Left hindlimb (tissue), 1 donor: ENCODE results near the gene SLC26A1.
A peak's percentile ranks its signal among the peaks of the same experiment; 100 is the strongest.

Experiments used
- DNase-seq: peaks from one replicate; pipeline ENCODE4 v3.0.0-alpha.2; 2018

SLC26A1 gene

GRCh38 chr4:1013225-1014073, 20.2 kb upstream of the SLC26A1 start:
- no peak for DNase-seq

- peak; percentile 76 for DNase-seq
Observed at GRCh38 chr4:1012034-1012739, 19.0 kb upstream of the SLC26A1 start.

GRCh38 chr4:1011666-1012033, 18.4 kb upstream of the SLC26A1 start:
- no peak for DNase-seq

GRCh38 chr4:1011022-1011665, 17.9 kb upstream of the SLC26A1 start, which contains the start of gene FGFRL1:
TSS of gene FGFRL1 (plus strand) at chr4:1011626. CDS start at chr4:1012486, 860 bp downstream.
- DNase-seq = peak; percentile 94

DNA sequence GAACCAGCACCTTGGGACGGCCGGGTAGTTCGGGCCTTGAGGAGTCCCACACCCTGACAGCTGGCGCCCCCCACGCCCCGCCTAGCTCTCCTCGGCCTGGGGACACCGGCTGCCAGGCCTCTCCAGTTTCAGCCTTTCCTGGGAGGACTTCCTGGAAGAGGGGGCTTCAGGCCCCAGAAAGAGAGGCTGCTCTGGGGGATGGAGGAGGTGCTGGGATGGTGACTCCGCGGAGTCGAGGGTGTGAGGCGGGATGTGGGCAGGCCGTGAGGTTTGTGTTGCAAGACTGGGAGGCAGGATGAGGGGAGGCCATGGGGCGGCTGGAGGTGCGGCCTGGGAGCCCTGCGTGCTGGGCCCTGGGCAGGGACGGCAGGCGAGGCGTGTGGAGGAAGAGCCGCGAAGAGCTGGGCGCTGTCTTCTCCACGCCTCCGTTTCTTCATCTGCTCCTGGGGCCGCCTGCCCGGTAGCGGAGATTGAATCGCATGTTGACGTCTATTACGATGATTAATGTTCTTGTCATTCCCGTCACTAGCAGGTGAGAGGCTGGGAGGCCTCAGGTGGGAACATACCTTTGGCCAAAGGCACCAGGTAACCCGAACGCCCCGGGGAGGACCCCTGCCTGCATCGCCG, 17.3 kb upstream of the SLC26A1 start:
- no peak for DNase-seq

DNA sequence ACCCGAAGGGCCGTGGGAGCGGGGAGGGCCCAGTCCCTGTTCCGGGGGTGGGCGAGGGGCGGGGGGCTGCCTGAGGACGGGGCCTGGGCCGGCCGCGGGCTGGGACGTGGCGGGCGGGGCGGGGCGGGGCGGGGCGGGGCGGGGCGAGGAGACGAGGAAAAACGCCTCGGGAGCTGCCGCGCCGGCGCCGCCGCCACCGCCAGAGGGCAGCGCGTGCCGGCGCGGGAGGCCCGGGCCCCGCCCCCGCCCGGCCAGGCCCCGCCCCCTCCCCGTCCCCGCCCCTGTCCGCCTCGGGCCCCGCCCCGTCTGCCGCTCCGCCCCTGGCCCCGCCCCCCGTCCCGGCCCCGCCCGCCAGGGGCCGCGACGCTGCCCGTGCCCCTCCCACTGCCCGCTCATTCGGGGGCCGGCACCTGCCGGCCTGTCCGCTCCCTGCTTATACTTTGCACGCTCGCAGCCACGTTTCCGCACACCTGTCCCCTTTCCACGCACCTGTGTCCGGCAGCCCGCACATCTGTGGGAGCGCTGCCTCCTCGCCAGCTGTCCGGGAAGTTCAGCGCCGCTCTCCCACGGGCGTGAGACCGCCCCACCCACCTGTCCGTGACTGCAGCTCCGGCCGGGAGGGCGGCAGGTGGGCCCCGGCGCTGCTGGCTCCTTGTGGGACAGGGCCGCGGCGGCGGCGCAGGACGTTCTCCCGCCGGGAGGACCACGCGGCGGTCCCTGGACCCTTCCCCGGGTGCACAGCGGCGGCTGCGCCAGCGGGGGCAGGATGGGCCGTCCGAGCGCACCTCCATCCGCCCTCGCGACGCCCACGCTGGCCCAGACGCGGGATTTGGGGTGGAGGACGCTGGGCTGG, 16.6 kb upstream of the SLC26A1 start:
- DNase-seq = peak; percentile 82

GRCh38 chr4:1008840-1009541, 15.8 kb upstream of the SLC26A1 start:
- DNase-seq = no peak

DNA sequence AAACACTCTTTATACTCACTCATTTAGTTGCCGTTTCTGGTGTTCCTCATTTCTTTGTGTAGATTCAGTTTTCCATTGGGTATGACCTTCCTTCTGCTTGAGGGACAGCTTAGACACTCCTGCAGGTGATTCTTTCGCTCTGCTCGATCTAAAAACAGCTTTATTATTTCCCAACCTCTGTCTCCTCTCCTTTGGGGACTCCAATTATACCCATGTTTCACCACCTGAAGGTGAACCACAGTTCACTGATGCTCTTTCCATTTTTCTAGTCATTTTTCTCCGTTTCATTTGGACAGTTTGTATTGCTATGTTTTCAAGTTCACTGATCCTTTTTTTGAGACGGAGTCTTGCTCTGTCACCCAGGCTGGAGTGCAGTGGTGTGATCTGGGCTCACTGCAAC, 13.7 kb upstream of the SLC26A1 start:
- no peak for DNase-seq

DNA sequence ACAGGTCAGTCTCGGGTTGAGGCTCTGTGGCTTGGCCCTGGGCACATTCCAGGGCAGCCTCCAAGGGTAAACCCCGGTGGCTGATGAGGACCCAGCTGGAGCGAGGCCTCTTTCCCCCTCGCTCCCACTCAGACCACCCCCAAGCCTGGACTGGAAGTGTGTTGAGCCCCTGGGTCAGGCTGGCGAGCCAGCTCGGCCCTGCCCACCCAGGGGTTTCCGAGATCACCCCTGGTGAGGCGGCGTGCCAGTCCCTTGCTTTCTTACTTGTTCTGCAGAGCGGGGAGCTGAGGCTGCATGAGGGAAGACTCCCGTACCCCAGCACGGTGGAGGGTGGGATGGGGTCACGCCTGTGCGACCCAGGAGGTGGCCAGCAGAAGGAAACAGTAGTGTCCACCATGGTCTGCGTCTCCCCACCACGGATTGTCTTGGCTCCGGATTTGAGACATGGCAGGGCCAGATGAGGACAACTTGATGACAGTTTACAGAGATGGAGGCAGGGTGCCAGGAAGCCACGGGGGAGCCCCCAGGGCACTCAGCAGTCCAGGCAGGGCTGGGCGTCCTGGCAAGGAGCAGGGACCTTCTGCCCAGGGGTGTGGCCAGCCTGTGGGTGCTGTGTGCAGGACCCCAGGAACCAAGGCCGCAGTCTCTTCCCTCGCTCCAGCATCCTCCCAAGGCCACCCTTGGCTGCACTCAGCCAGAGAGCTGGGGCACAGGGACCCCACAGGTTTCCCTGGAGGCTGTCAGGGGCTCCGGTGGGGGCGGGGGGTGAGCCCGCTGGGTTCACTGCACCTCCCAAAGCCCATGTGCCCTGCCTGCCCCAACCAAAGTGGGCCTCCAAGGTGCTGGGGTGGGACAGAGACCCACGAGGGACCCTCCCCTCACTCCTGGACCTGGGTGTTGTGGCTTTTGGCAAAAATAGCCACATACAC, 11.6 kb upstream of the SLC26A1 start:
- no peak for DNase-seq

- no peak for DNase-seq
Observed at GRCh38 chr4:1004071-1004418, 10.8 kb upstream of the SLC26A1 start.

DNA sequence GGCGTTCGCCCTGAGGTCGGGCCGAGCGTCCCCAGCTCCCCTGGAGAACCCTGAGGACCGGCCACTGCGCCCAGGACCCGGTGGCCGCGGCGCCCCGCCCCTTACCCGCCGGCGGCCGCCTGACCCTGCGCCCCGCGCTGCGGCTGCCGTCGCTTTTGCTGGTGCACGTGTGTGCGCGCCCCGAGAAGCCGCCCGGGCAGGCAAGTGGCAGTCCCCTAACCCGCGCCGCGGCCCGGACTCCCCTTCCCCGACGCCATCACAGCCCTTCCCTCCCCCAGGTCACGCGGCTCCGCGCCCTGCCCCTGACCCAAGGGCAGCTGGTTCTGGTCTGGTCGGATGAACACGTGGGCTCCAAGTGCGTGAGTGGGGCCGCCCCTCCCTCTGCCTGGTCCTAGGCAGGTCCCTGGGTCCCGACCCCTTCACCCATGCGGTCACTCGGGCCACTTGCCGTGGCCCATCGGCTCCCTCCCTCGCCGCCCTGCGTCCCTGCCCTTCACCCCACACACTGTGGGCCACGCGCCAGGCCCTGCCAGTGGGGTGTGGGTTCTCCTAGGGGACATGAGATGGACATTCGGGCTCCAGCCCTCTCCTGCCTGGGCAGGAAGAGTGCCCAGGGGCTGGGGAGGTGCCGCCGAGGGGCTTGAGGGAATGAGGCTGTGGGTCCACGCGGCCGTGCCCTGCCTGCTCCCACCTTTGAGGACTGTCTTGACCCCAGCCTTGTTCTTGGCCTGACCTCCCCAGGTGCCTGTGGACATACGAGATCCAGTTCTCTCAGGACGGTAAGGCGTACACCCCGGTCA, 10.3 kb upstream of the SLC26A1 start:
- no peak for DNase-seq

DNA sequence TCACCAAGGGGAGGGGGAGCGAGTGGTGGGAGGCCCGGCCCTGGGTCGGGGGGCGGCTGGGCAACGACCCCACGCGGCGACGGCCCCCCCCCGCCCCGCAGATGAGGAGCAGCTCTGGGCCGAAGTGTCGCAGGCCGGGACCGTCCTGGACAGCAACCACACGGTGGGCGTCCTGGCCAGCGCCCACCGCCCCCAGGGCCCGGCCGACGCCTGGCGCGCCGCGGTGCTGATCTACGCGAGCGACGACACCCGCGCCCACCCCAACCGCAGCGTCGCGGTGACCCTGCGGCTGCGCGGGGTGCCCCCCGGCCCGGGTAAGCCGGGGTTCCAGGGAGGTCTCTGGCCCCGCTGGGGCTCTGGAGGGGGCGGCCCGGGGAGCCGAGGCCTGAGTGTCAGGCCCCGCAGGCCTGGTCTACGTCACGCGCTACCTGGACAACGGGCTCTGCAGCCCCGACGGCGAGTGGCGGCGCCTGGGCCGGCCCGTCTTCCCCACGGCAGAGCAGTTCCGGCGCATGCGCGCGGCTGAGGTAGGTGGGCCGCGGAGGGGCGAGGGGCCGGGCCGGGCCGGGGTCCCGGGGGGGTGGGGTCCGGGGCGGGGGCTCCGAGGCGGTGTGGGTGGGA, 9.5 kb upstream of the SLC26A1 start:
- DNase-seq = peak; percentile 31

DNA sequence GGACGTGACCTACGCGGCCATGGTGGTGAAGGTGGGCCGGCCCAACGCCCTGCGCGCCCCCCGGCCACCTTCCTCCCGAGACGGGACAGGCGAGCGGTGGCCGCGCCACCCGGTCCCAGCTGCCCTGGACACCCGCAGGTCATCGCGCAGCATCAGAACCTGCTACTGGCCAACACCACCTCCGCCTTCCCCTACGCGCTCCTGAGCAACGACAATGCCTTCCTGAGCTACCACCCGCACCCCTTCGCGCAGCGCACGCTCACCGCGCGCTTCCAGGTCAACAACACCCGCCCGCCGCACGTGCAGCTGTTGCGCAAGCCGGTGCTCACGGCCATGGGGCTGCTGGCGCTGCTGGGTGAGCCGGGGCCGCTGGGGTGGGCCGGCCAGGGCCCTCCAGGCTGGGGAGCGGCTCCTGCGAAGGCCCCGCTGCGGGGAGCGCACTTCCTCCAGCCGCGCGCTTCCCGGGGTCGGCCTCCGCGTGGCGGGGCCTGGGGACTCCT, 9.0 kb upstream of the SLC26A1 start:
- peak; percentile 28 for DNase-seq

- DNase-seq = peak; percentile 29
Observed at GRCh38 chr4:1001561-1002130, 8.4 kb upstream of the SLC26A1 start.

DNA sequence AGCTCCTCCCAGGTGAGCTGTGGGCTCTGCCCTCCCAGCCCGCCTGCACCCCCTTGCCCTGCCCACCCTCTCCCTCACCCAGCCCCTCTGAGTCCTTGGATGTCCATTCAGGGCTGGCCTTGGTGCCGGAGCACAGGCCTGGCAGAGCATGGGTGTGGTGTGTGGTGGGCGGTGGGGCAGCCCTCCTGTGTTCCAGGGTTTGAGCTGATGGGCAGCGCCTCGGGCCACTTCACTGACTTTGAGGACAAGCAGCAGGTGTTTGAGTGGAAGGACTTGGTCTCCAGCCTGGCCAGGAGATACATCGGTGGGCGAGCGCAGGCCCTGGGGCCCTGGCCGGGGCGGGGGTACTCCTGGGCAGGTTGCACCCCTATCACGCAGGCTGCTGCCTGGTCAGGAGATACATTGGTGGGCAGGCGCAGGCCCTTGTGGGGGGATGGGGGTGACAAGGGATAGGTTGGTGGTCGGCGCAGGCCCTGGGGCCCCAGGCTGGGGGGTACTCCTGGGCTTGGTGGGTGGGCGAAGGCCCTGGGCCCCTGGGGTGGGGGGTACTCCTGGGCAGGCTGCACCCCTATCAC, 7.6 kb upstream of the SLC26A1 start:
- peak; percentile 27 for DNase-seq

- no peak for DNase-seq
Observed at GRCh38 chr4:999882-1000425, 6.8 kb upstream of the SLC26A1 start.

GRCh38 chr4:999240-999863, 6.1 kb upstream of the SLC26A1 start:
- peak; percentile 28 for DNase-seq
